ENCODE measurements around the gene MAPKAP1. TPM values are rescaled to one million over a fixed set of nuclear protein-coding genes. Genes with fewer than 3 reads are reported as not detected.

Gene MAPKAP1
- polyA plus RNA-seq, 3 donors = 39.9 to 57.5 (median 44.1) TPM

- Mint-ChIP-seq H3K4me1 (peaks cover 31% of the 10 kb centered on the region), H3K9me3 (no peaks in the 10 kb centered on the region), H3K27ac (peak overlapping the region; percentile 30 to 69 (median 42)), H3K36me3 (peaks cover 12 to 18% of the 10 kb centered on the region in 2 donors), H3K4me3 (no peak overlapping the region), H3K27me3 (ENCODE audit: low read depth in 3 of 3) (no peaks in the 10 kb centered on the region)
- Histone ChIP-seq H3K4me1 (ENCODE audit: control insufficient read depth in 1 of 2, insufficient read depth in 2 of 2, low read length in 2 of 2) (peaks cover 11 to 28% of the 10 kb centered on the region in 2 donors), H2AFZ (ENCODE audit: insufficient read depth, low read depth, low read length, poor library complexity, severe bottlenecking) (no peak overlapping the region), H3K4me2 (replicated peaks; ENCODE audit: extremely low read depth, low read length, poor library complexity, severe bottlenecking) (peak overlapping the region; percentile 15), H3K79me2 (ENCODE audit: insufficient read depth, low read length) (no peaks in the 10 kb centered on the region), H3K27ac (ENCODE audit: low read depth in 1 of 2, low read length in 2 of 2) (peak overlapping the region in 1 of 2 donors; percentile 61), H3K9me3 (replicated peaks in 1 of 2; ENCODE audit: control insufficient read depth in 1 of 2, insufficient read depth in 1 of 2, low read length in 2 of 2) (no peaks in the 10 kb centered on the region), H3K9ac (ENCODE audit: insufficient read depth, low read length, poor library complexity, severe bottlenecking) (no peak overlapping the region), H4K20me1 (ENCODE audit: insufficient read depth, low read length) (no peaks in the 10 kb centered on the region), H3K4me3 (replicated peaks in 1 of 3; ENCODE audit: low read depth in 2 of 3, low read length in 3 of 3) (no peak overlapping the region), H3K27me3 (ENCODE audit: control insufficient read depth in 2 of 2, insufficient read depth in 2 of 2, low read length in 2 of 2) (no peaks in the 10 kb centered on the region), H3K36me3 (replicated peaks in 1 of 2; ENCODE audit: control insufficient read depth in 1 of 2, insufficient read depth in 2 of 2, low read length in 2 of 2) (peaks cover 0 to 10% of the 10 kb centered on the region in 2 donors)
- DNase-seq = peak; percentile 21 to 34 (median 29)
- no peak for TF ChIP-seq CTCF (IDR thresholded peaks at IDR 0.05)
- intact Hi-C loops (cut with micrococcal nuclease) = no loop called here
- no CpG with 5 or more reads among the region's 5 CpGs for WGBS (ENCODE audit: insufficient coverage)
Measured at GRCh38 chr9:125529589-125530515, 177.2 kb downstream of the MAPKAP1 start.

- Histone ChIP-seq H3K9ac (ENCODE audit: insufficient read depth, low read length, poor library complexity, severe bottlenecking) (no peak overlapping the region), H3K4me2 (replicated peaks; ENCODE audit: extremely low read depth, low read length, poor library complexity, severe bottlenecking) (no peak overlapping the region), H2AFZ (ENCODE audit: insufficient read depth, low read depth, low read length, poor library complexity, severe bottlenecking) (no peak overlapping the region), H3K79me2 (ENCODE audit: insufficient read depth, low read length) (no peaks in the 10 kb centered on the region), H3K9me3 (replicated peaks in 1 of 2; ENCODE audit: control insufficient read depth in 1 of 2, insufficient read depth in 1 of 2, low read length in 2 of 2) (no peaks in the 10 kb centered on the region), H3K4me3 (replicated peaks in 1 of 3; ENCODE audit: low read depth in 2 of 3, low read length in 3 of 3) (no peak overlapping the region), H3K27me3 (ENCODE audit: control insufficient read depth in 2 of 2, insufficient read depth in 2 of 2, low read length in 2 of 2) (no peaks in the 10 kb centered on the region), H3K27ac (ENCODE audit: low read depth in 1 of 2, low read length in 2 of 2) (peak overlapping the region in 1 of 2 donors; percentile 61), H3K4me1 (ENCODE audit: control insufficient read depth in 1 of 2, insufficient read depth in 2 of 2, low read length in 2 of 2) (peaks cover 11 to 28% of the 10 kb centered on the region in 2 donors), H4K20me1 (ENCODE audit: insufficient read depth, low read length) (no peaks in the 10 kb centered on the region), H3K36me3 (replicated peaks in 1 of 2; ENCODE audit: control insufficient read depth in 1 of 2, insufficient read depth in 2 of 2, low read length in 2 of 2) (peaks cover 0 to 11% of the 10 kb centered on the region in 2 donors)
- Mint-ChIP-seq H3K36me3 (peaks cover 14 to 21% of the 10 kb centered on the region in 2 donors), H3K27me3 (ENCODE audit: low read depth in 3 of 3) (no peaks in the 10 kb centered on the region), H3K4me1 (peaks cover 31% of the 10 kb centered on the region), H3K4me3 (no peak overlapping the region), H3K9me3 (no peaks in the 10 kb centered on the region), H3K27ac (peak overlapping the region in 3 of 7 donors; percentile 13 to 69 (median 34))
- DNase-seq = no peak
- intact Hi-C loops (cut with micrococcal nuclease) = no loop called here
- TF ChIP-seq CTCF (IDR thresholded peaks at IDR 0.05) = no peak
Measured at GRCh38 chr9:125529107-125529506, 177.9 kb downstream of the MAPKAP1 start.
